ENCODE results near the gene FAM118B.

DNA sequence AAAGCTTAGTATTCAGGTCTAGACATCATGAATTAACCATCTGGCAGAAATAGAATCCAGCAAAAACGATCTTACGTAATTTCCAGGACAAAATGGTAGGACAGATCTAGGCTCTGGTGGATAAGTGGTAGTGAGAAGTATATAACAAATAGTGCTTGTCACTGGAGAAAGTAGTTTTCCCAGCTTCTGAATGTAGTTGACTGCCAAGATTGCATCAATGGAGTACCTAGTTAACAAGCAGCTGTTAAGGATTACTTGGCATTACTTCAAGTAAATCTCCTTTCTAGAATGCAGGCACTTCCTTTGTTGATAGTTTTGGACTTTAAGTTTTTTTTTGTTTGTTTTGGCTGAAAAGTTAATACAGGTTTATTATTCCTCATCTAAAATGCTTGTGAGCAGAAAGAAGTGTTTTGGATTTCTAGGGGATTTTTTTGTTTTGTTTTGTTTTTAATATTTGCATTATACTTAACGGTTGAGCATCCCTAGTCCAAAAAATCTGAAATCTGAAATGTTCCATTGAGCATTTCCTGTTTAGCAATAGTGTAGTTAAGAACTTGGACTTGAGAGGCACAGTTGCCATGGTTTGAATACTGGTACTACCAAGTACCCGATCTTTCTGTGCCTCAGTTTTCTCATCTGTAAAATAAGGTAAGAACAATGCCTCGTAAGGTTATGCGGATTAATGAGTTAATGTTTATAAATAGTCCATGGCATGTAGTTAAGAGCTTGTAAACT is 20.3 kb downstream of the FAM118B start:
- TF ChIP-seq, protein P1, sequence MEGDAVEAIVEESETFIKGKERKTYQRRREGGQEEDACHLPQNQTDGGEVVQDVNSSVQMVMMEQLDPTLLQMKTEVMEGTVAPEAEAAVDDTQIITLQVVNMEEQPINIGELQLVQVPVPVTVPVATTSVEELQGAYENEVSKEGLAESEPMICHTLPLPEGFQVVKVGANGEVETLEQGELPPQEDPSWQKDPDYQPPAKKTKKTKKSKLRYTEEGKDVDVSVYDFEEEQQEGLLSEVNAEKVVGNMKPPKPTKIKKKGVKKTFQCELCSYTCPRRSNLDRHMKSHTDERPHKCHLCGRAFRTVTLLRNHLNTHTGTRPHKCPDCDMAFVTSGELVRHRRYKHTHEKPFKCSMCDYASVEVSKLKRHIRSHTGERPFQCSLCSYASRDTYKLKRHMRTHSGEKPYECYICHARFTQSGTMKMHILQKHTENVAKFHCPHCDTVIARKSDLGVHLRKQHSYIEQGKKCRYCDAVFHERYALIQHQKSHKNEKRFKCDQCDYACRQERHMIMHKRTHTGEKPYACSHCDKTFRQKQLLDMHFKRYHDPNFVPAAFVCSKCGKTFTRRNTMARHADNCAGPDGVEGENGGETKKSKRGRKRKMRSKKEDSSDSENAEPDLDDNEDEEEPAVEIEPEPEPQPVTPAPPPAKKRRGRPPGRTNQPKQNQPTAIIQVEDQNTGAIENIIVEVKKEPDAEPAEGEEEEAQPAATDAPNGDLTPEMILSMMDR (IDR thresholded peaks at IDR 0.05) = no peak
- no peak for TF ChIP-seq POLR2A (IDR thresholded peaks at IDR 0.05)

Data from body of pancreas (tissue), 4 donors.